ENCODE measurements around the gene RPS4Y1.

GRCh38 chrY:2857686-2858085, 16.3 kb downstream of the RPS4Y1 start:
- TF ChIP-seq, protein P1, sequence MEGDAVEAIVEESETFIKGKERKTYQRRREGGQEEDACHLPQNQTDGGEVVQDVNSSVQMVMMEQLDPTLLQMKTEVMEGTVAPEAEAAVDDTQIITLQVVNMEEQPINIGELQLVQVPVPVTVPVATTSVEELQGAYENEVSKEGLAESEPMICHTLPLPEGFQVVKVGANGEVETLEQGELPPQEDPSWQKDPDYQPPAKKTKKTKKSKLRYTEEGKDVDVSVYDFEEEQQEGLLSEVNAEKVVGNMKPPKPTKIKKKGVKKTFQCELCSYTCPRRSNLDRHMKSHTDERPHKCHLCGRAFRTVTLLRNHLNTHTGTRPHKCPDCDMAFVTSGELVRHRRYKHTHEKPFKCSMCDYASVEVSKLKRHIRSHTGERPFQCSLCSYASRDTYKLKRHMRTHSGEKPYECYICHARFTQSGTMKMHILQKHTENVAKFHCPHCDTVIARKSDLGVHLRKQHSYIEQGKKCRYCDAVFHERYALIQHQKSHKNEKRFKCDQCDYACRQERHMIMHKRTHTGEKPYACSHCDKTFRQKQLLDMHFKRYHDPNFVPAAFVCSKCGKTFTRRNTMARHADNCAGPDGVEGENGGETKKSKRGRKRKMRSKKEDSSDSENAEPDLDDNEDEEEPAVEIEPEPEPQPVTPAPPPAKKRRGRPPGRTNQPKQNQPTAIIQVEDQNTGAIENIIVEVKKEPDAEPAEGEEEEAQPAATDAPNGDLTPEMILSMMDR (conservative IDR thresholded peaks at IDR 0.05) = no peak
- TF ChIP-seq ZFX (IDR thresholded peaks at IDR 0.05) = no peak
